Measurements from ENCODE around the gene PIP5KL1.

GRCh38 chr9:127926906-127927200 lies 3.7 kb downstream of the PIP5KL1 start:
- no peak for TF ChIP-seq ZFP30 (CRISPR knock-in tag; IDR thresholded peaks at IDR 0.05)
- no peak for TF ChIP-seq ZNF70 (CRISPR knock-in tag; IDR thresholded peaks at IDR 0.05)
- TF ChIP-seq CREB5 (CRISPR knock-in tag; IDR thresholded peaks at IDR 0.05; ENCODE audit: low read depth) = no peak
- no peak for TF ChIP-seq OSR1 (CRISPR knock-in tag; IDR thresholded peaks at IDR 0.05)
- TF ChIP-seq TCF4 (CRISPR knock-in tag; IDR thresholded peaks at IDR 0.05; ENCODE audit: borderline replicate concordance) = no peak
- no peak for TF ChIP-seq ISL1 (CRISPR knock-in tag; IDR thresholded peaks at IDR 0.05)
- TF ChIP-seq POU6F1 (CRISPR knock-in tag; IDR thresholded peaks at IDR 0.05; ENCODE audit: borderline replicate concordance, low read depth) = no peak
- no peak for TF ChIP-seq PATZ1 (CRISPR knock-in tag; IDR thresholded peaks at IDR 0.05; ENCODE audit: borderline replicate concordance)
- no peak for TF ChIP-seq TOX (CRISPR knock-in tag; IDR thresholded peaks at IDR 0.05; ENCODE audit: borderline replicate concordance)
- no peak for TF ChIP-seq ARNTL (CRISPR knock-in tag; IDR thresholded peaks at IDR 0.05; ENCODE audit: borderline replicate concordance, low read depth)
- TF ChIP-seq ZFP3 (CRISPR knock-in tag; IDR thresholded peaks at IDR 0.05) = no peak

All from SK-N-SH treated with all-trans-retinoic acid at 6 μM for 48 hours (cell line).